ENCODE results near the gene SH3BP2. TPM values are rescaled to one million over a fixed set of nuclear protein-coding genes. Genes with fewer than 3 reads are reported as not detected.

Gene SH3BP2
- polyA plus RNA-seq, 3 donors: 19.1 to 478 (median 26.9) TPM

DNA sequence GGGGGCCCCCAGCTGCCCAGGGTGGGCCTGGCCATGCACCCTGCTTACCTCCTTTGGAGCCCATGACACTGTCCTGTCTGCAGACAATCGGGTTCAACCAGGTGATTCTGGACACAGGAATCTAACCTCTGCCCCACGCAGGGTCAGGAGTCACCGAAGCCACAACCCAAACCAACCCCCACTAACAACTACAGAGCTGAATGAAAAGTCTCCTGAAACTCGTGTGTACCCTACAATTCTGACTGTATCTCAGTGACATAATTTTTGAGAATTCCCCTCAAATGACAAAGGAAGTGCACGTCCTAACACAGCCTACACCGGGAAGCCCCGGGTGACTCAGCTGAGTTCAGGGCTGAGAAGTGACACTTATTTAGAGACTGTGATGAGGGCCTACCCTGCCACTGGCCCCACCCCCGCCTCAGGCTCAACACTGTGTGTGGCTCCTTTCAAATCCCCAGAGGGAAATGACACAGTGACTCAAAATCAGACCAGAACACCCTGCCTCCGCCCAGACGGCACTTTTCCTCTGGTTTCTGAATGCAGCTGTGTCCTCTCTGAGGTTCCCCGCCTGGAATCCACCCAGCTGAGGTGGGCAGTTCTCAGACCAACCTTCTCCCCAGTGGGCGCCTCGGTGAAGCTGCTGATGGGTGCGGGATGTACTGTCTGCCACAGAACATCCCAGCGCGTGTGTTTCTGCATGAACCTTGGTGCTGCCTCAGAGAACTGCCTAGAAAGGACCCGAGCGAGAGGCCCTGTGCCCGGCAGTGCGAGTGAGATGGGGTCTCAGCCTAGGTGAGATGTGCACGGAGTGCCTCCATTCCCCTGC, 46.7 kb upstream of the SH3BP2 start:
- H3K27ac ChIP-seq (ENCODE audit: low read depth in 1 of 2, low read length in 2 of 2): peak overlapping the region; percentile 75 to 77
- TF ChIP-seq CTCF (IDR thresholded peaks at IDR 0.05): no peak
- DNase-seq: peak; percentile 50 to 90 (median 78)
- peak overlapping the region; percentile 78 to 94 (median 91) for H3K27ac Mint-ChIP-seq
- 72% methylated on average over 18 of the region's 21 CpGs for WGBS (ENCODE audit: insufficient coverage)
- H3K79me2 ChIP-seq (ENCODE audit: insufficient read depth, low read length): peaks cover 23% of the 10 kb centered on the region
- peaks cover 9% of the 10 kb centered on the region for H3K4me1 Mint-ChIP-seq
- H4K20me1 ChIP-seq (ENCODE audit: insufficient read depth, low read length): peaks cover 78% of the 10 kb centered on the region
- no peak overlapping the region for H3K4me3 ChIP-seq (replicated peaks in 1 of 3; ENCODE audit: low read depth in 2 of 3, low read length in 3 of 3)
- H3K36me3 Mint-ChIP-seq: peaks cover 69 to 87% of the 10 kb centered on the region in 2 donors
- H2AFZ ChIP-seq (ENCODE audit: insufficient read depth, low read depth, low read length, poor library complexity, severe bottlenecking): no peak overlapping the region
- H3K9me3 Mint-ChIP-seq: no peaks in the 10 kb centered on the region
- intact Hi-C loops (cut with micrococcal nuclease): no loop called here
- no peak overlapping the region for H3K4me3 Mint-ChIP-seq
- H3K4me1 ChIP-seq (ENCODE audit: control insufficient read depth in 1 of 2, insufficient read depth in 2 of 2, low read length in 2 of 2): peaks cover 8 to 16% of the 10 kb centered on the region in 2 donors
- H3K9ac ChIP-seq (ENCODE audit: insufficient read depth, low read length, poor library complexity, severe bottlenecking): peak overlapping the region; percentile 29
- H3K36me3 ChIP-seq (replicated peaks in 1 of 2; ENCODE audit: control insufficient read depth in 1 of 2, insufficient read depth in 2 of 2, low read length in 2 of 2): peaks cover 68 to 88% of the 10 kb centered on the region in 2 donors
- no peaks in the 10 kb centered on the region for H3K9me3 ChIP-seq (replicated peaks in 1 of 2; ENCODE audit: control insufficient read depth in 1 of 2, insufficient read depth in 1 of 2, low read length in 2 of 2)
- H3K27me3 Mint-ChIP-seq (ENCODE audit: low read depth in 3 of 3): no peaks in the 10 kb centered on the region
- no peaks in the 10 kb centered on the region for H3K27me3 ChIP-seq (ENCODE audit: control insufficient read depth in 2 of 2, insufficient read depth in 2 of 2, low read length in 2 of 2)
- H3K4me2 ChIP-seq (replicated peaks; ENCODE audit: extremely low read depth, low read length, poor library complexity, severe bottlenecking): no peak overlapping the region

DNA sequence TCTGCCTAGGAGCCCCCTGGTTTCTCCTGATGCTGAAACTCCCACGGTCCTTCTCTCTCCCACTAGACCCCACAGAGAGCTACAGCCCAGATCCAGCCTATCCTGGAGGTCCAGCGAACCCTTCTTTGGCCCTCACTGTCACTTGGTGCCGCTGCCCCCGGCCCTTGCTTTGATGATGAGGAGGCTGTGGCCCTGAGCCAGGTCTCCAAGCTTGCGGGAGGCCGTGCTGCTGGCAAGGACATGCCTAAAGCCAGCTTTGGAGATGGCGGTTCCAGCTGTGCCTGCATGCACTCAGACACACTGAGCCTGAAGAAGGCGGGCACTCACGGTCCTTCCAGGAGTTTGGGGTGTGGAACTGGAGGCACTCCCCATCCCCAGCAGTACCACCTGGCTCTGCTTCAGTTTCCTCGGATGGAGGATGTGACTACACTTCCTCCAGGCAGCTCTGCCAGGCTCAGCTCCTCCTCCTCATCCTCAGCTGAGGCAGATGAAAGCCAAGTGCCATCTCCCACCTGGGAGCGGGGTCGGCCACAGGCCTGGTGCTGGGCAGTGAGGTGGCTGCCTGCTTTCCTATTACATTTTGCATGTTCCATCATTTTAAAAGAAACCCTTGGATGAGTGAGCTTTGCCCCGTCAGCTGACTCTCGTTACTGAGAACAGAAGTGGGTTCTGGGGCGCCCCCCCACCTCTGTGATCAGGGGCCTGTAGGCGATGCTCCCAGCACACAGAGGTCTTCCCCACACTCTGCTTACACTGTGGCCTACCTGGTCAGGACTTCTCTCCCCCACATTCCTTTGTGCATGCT, 45.8 kb upstream of the SH3BP2 start:
- no peak overlapping the region for H2AFZ ChIP-seq (ENCODE audit: insufficient read depth, low read depth, low read length, poor library complexity, severe bottlenecking)
- no peak overlapping the region for H3K4me3 ChIP-seq (replicated peaks in 1 of 3; ENCODE audit: low read depth in 2 of 3, low read length in 3 of 3)
- H3K9me3 ChIP-seq (replicated peaks in 1 of 2; ENCODE audit: control insufficient read depth in 1 of 2, insufficient read depth in 1 of 2, low read length in 2 of 2): no peaks in the 10 kb centered on the region
- H3K27me3 Mint-ChIP-seq (ENCODE audit: low read depth in 3 of 3): no peaks in the 10 kb centered on the region
- peak overlapping the region; percentile 78 to 94 (median 91) for H3K27ac Mint-ChIP-seq
- H3K79me2 ChIP-seq (ENCODE audit: insufficient read depth, low read length): peaks cover 31% of the 10 kb centered on the region
- TF ChIP-seq CTCF (IDR thresholded peaks at IDR 0.05): no peak
- H3K4me1 Mint-ChIP-seq: peaks cover 9% of the 10 kb centered on the region
- no peak overlapping the region for H3K4me3 Mint-ChIP-seq
- intact Hi-C loops (cut with micrococcal nuclease): no loop called here
- no peak overlapping the region for H3K4me2 ChIP-seq (replicated peaks; ENCODE audit: extremely low read depth, low read length, poor library complexity, severe bottlenecking)
- peaks cover 8 to 16% of the 10 kb centered on the region in 2 donors for H3K4me1 ChIP-seq (ENCODE audit: control insufficient read depth in 1 of 2, insufficient read depth in 2 of 2, low read length in 2 of 2)
- no peaks in the 10 kb centered on the region for H3K27me3 ChIP-seq (ENCODE audit: control insufficient read depth in 2 of 2, insufficient read depth in 2 of 2, low read length in 2 of 2)
- no peaks in the 10 kb centered on the region for H3K9me3 Mint-ChIP-seq
- peak overlapping the region; percentile 75 to 77 for H3K27ac ChIP-seq (ENCODE audit: low read depth in 1 of 2, low read length in 2 of 2)
- H4K20me1 ChIP-seq (ENCODE audit: insufficient read depth, low read length): peaks cover 78% of the 10 kb centered on the region
- WGBS (ENCODE audit: insufficient coverage): 88% methylated on average over 8 of the region's 16 CpGs
- peak overlapping the region; percentile 29 for H3K9ac ChIP-seq (ENCODE audit: insufficient read depth, low read length, poor library complexity, severe bottlenecking)
- H3K36me3 Mint-ChIP-seq: peaks cover 60 to 83% of the 10 kb centered on the region in 2 donors
- DNase-seq: no peak
- H3K36me3 ChIP-seq (replicated peaks in 1 of 2; ENCODE audit: control insufficient read depth in 1 of 2, insufficient read depth in 2 of 2, low read length in 2 of 2): peaks cover 60 to 85% of the 10 kb centered on the region in 2 donors
